Liver (tissue), 9 donors: Measurements from ENCODE around the gene LRRC8B. TPM values are rescaled to one million over a fixed set of nuclear protein-coding genes. Genes with fewer than 3 reads are reported as not detected.

Experiments
- DNase-seq: peaks from one replicate; pipeline ENCODE4 v3.0.0-alpha.2; 2017; ENCODE audit warnings: low spot score
- H3K27ac ChIP-seq, 2 donors: one replicate each; pipeline ENCODE4 v1.7.0; 2013; ENCODE audit warnings: inconsistent platforms in 2 of 2, low read length in 2 of 2, control low read depth in 1 of 2, low read depth in 1 of 2, mild to moderate bottlenecking in 1 of 2
- H3K27me3 ChIP-seq, 4 donors: one replicate each; pipeline versions ENCODE4 v1.6.1 to v1.7.0; 2013; ENCODE audit warnings: low read length in 3 of 4, inconsistent platforms in 1 of 4, mild to moderate bottlenecking in 1 of 4, moderate library complexity in 1 of 4; ENCODE audit not compliant: control insufficient read depth in 4 of 4, insufficient read depth in 4 of 4
- H3K36me3 ChIP-seq, 4 donors: one replicate each; pipeline versions ENCODE4 v1.6.1 to v1.7.0; 2013; ENCODE audit warnings: low read length in 3 of 4, mild to moderate bottlenecking in 3 of 4, low read depth in 1 of 4, moderate library complexity in 1 of 4; ENCODE audit not compliant: control insufficient read depth in 4 of 4, insufficient read depth in 3 of 4
- H3K4me1 ChIP-seq, 4 donors: one replicate each; pipeline versions ENCODE4 v1.6.1 to v1.7.0; 2013; ENCODE audit warnings: low read length in 3 of 4, mild to moderate bottlenecking in 3 of 4, moderate library complexity in 1 of 4; ENCODE audit not compliant: control insufficient read depth in 4 of 4, insufficient read depth in 4 of 4
- H3K4me3 ChIP-seq, 3 donors: one replicate each; pipeline versions ENCODE4 v1.6.1 to v1.7.0; 2013; ENCODE audit warnings: low read length in 3 of 3, control low read depth in 1 of 3, low read depth in 1 of 3, mild to moderate bottlenecking in 1 of 3
- H3K9ac ChIP-seq, 2 donors: one replicate each; pipeline ENCODE4 v1.7.0; 2013; ENCODE audit warnings: low read length in 2 of 2, mild to moderate bottlenecking in 2 of 2, moderate library complexity in 2 of 2, control low read depth in 1 of 2, low read depth in 1 of 2
- H3K9me3 ChIP-seq, 4 donors: one replicate each; pipeline versions ENCODE4 v1.6.1 to v1.7.0; 2013; ENCODE audit warnings: low read length in 3 of 4; ENCODE audit not compliant: control insufficient read depth in 4 of 4
- ATF3 ChIP-seq: IDR thresholded peaks from 2 replicates; pipeline ENCODE4 v1.6.1; 2016; ENCODE audit warnings: antibody characterized with exemption
- EGR1 ChIP-seq, 2 donors: IDR thresholded peaks; 2 replicates each; pipeline ENCODE4 v1.6.1; 2016 to 2018; ENCODE audit warnings: antibody characterized with exemption in 2 of 2, low read depth in 2 of 2
- FOXA2 ChIP-seq: IDR thresholded peaks from 2 replicates; pipeline ENCODE4 v1.6.1; 2016; ENCODE audit warnings: antibody characterized with exemption
- GABPA ChIP-seq, 2 donors: IDR thresholded peaks in 1 of 2; conservative IDR thresholded peaks in 1 of 2; 2 replicates each; pipeline ENCODE4 v1.6.1; 2016; ENCODE audit warnings: antibody characterized with exemption in 2 of 2, mild to moderate bottlenecking in 1 of 2, moderate library complexity in 1 of 2
- HNF4A ChIP-seq, 2 donors: conservative IDR thresholded peaks; 2 replicates each; pipeline ENCODE4 v1.6.1; 2016; ENCODE audit warnings: antibody characterized with exemption in 2 of 2, mild to moderate bottlenecking in 2 of 2
- HNF4G ChIP-seq: IDR thresholded peaks from 2 replicates; pipeline ENCODE4 v1.6.1; 2016; ENCODE audit warnings: antibody characterized with exemption
- JUND ChIP-seq, 2 donors: IDR thresholded peaks; 2 replicates each; pipeline ENCODE4 v1.6.1; 2016; ENCODE audit warnings: antibody characterized with exemption in 2 of 2
- NR2F2 ChIP-seq: IDR thresholded peaks from 2 replicates; pipeline ENCODE4 v1.6.1; 2016; ENCODE audit warnings: antibody characterized with exemption
- RAD21 ChIP-seq, 2 donors: IDR thresholded peaks; 2 replicates each; pipeline ENCODE4 v1.6.1; 2016; ENCODE audit warnings: antibody characterized with exemption in 2 of 2, mild to moderate bottlenecking in 2 of 2
- REST ChIP-seq: IDR thresholded peaks from 2 replicates; pipeline ENCODE4 v1.6.1; 2016; ENCODE audit warnings: antibody characterized with exemption, mild to moderate bottlenecking
- RXRA ChIP-seq, 2 donors: IDR thresholded peaks; 2 replicates each; pipeline ENCODE4 v1.6.1; 2017 to 2018; ENCODE audit warnings: antibody characterized with exemption in 2 of 2, mild to moderate bottlenecking in 1 of 2
- SP1 ChIP-seq: IDR thresholded peaks from 2 replicates; pipeline ENCODE4 v1.6.1; 2018; ENCODE audit warnings: antibody characterized with exemption, mild to moderate bottlenecking
- TAF1 ChIP-seq: conservative IDR thresholded peaks from 2 replicates; pipeline ENCODE4 v1.6.1; 2016; ENCODE audit warnings: antibody characterized with exemption, mild to moderate bottlenecking
- WGBS: extraction: QIAGEN DNeasy Blood & Tissue Kit; methylation state at CpG from one replicate; pipeline ENCODE4 v1.1.7; 2013; 5-methylcytosine and 5-hydroxymethylcytosine counted together
- polyA plus RNA-seq, 2 donors: library from polyadenylated mRNA; stranded (reverse) in 1 of 2; unstranded in 1 of 2; fragments of 200-250 nt in 1 of 2; fragments of >200 nt in 1 of 2; fragmentation: Nextera tagmentation in 1 of 2; extraction: Ambion mirVana in 1 of 2; gene quantifications; one replicate each; pipeline versions ENCODE4 v1.2.1 to v1.2.3, GENCODE V29; 2013 to 2015
- total RNA-seq, 2 donors: library from RNA; depleted of rRNA; stranded (reverse); fragments of >200 nt; gene quantifications; one replicate each; pipeline ENCODE4 v1.2.3, GENCODE V29; 2014
- donor health status: healthy.
- donor health status: healthy.
- donor health status: healthy.
- donor health status: healthy.
- donor health status: healthy.

The LRRC8B gene
- total and polyA plus RNA-seq, 4 donors: 1.2 to 4.3 (median 2.5) TPM

GRCh38 chr1:89553157-89553556 lies 28.5 kb downstream of the LRRC8B start (continued):
- TF ChIP-seq REST (peak; percentile 59), JUND (IDR thresholded peaks at IDR 0.05) (peak; percentile 12 to 54), SP1 (peak; percentile 70), RXRA (IDR thresholded peaks at IDR 0.05) (peak in 1 of 2 donors; percentile 73), FOXA2 (peak; percentile 81), HNF4G (peak; percentile 29), TAF1 (no peak), EGR1 (IDR thresholded peaks at IDR 0.05; ENCODE audit: low read depth in 2 of 2) (peak; percentile 68 to 77)

- 40% methylated on average over 2 of the region's 2 CpGs for WGBS
- Histone ChIP-seq H3K36me3 (no peaks in the 10 kb centered on the region), H3K4me1 (peaks cover 3 to 13% (median 7%) of the 10 kb centered on the region in 4 donors)
Measured at GRCh38 chr1:89555550-89555949, 30.9 kb downstream of the LRRC8B start.

More at GRCh38 chr1:89555550-89555949, 30.9 kb downstream of the LRRC8B start:
- TF ChIP-seq FOXA2: no peak
- no peak for TF ChIP-seq GABPA (IDR thresholded peaks at IDR 0.05 in 1 of 2, conservative IDR thresholded peaks at IDR 0.05 in 1 of 2)
- TF ChIP-seq HNF4A (conservative IDR thresholded peaks at IDR 0.05): no peak
- no peak for TF ChIP-seq HNF4G
- no peak for TF ChIP-seq NR2F2
- TF ChIP-seq REST: no peak
- TF ChIP-seq ATF3: no peak
- no peak for TF ChIP-seq RAD21 (IDR thresholded peaks at IDR 0.05)
- TF ChIP-seq EGR1 (IDR thresholded peaks at IDR 0.05; ENCODE audit: low read depth in 2 of 2): no peak
- no peak for DNase-seq
- no peaks in the 10 kb centered on the region for H3K9me3 ChIP-seq
- H3K9ac ChIP-seq: no peak overlapping the region
- H3K27me3 ChIP-seq: no peaks in the 10 kb centered on the region
- no peak overlapping the region for H3K27ac ChIP-seq
- H3K4me3 ChIP-seq: no peak overlapping the region
